Motor neuron (in vitro differentiated cells): ENCODE data around the gene FAF1. TPM values are rescaled to one million over a fixed set of nuclear protein-coding genes. Genes with fewer than 3 reads are reported as not detected.

Experiments
- ATAC-seq, 8 experiments: fragments of 200-7000 bp; cut with Tn5 transposase; replicated peaks in 6 of 8; 2 replicates each; pipeline ENCODE4 v1.8.0; 2021; ENCODE audit warnings: mild to moderate bottlenecking in 8 of 8, moderate library complexity in 8 of 8
- H3K27ac ChIP-seq, 2 donors: fragments of 250-450 bp; sonication (Bioruptor Pico); 2 replicates each; pipeline ENCODE4 v1.9.0; 2021; ENCODE audit warnings: antibody characterized with exemption in 2 of 2, mild to moderate bottlenecking in 2 of 2, moderate library complexity in 1 of 2
- H3K4me1 ChIP-seq, 2 donors: fragments of 250-450 bp; sonication (Bioruptor Pico); replicated peaks in 1 of 2; 2 replicates each; pipeline ENCODE4 v1.6.1; 2021; ENCODE audit warnings: antibody characterized with exemption in 2 of 2, mild to moderate bottlenecking in 2 of 2, moderate library complexity in 1 of 2
- H3K4me3 ChIP-seq, 5 donors: fragments of 250-450 bp; sonication (Bioruptor Pico); 2 replicates each; pipeline ENCODE4 v1.9.0; 2021; ENCODE audit warnings: antibody characterized with exemption in 5 of 5, mild to moderate bottlenecking in 5 of 5, moderate library complexity in 4 of 5
- WGBS, 10 experiments: fragments of 450-650 bp; shearing (Covaris generic); methylation state at CpG; one replicate each; pipeline ENCODE4 v1.0.0; 2022; 5-methylcytosine and 5-hydroxymethylcytosine counted together
- in situ Hi-C, 9 experiments: fragments of 400-800 bp; cut with MboI; loops; one replicate each; pipeline ENCODE4 v1.15.0; 2021; ENCODE audit warnings: low sequenced_read_pairs in 9 of 9, low pct_unique_long_range_greater_than_20kb in 2 of 9; ENCODE audit not compliant: unreplicated experiment in 9 of 9
- total RNA-seq, 8 experiments: library from RNA; unstranded; fragments of 300-600 nt; gene quantifications; 2 replicates each; pipeline versions ENCODE4 v1.2.3 to v1.2.4, GENCODE V29; 2022

Gene FAF1
- total RNA-seq, 8 experiments from 2014 or later, result 26.3 to 79.4 (median 52.0) TPM

DNA sequence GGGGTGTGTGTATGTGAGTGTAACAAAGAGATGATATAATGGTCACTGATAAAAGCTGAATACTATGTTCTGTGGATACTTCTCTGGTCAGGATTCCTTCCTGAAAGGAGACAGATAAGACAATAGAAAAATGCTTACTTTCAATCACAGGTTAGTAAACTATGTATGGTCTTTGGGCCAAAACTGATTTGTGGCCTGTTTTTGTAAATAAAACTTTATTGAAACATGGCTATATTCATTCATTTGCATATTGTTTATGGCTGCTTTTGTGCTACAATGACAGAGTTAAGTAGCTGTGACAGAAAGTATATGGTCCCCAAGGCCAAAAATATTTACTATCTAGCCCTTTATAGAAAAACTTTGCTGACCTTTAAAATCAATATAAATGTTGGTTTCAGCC lies 454.6 kb downstream of the FAF1 start:
- in situ Hi-C loops, result no loop called here
- Histone ChIP-seq H3K4me1 (no peaks in the 10 kb centered on the region), H3K27ac (no peak overlapping the region), H3K4me3 (no peak overlapping the region)
- ATAC-seq, result no peak

DNA sequence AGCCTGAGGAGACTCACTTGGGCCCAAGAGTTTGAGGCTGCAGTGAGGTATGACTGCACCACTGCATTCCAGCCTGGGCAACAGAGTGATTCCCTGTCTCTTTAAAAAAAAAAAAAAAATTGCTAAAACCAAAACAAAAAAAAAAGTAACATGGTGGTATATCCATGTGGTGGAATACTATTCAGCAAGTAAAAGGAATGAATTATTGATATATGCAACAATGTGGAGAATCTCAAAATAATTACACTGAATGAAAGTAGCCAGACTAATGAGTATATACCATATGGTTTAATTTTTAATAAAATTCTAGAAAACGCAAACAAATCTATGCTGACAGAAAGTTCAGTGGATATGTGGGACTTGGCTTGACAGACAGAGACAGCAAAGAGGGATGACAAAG lies 456.6 kb downstream of the FAF1 start:
- in situ Hi-C loops, result no loop called here
- ATAC-seq, result no peak
- 80 to 100% (median 100%) methylated on average over 1 of the region's 1 CpG; no CpG with 5 or more reads in 1 of the 10 experiments for WGBS, 10 experiments
- Histone ChIP-seq H3K4me3 (no peak overlapping the region), H3K27ac (no peak overlapping the region), H3K4me1 (no peaks in the 10 kb centered on the region)

DNA sequence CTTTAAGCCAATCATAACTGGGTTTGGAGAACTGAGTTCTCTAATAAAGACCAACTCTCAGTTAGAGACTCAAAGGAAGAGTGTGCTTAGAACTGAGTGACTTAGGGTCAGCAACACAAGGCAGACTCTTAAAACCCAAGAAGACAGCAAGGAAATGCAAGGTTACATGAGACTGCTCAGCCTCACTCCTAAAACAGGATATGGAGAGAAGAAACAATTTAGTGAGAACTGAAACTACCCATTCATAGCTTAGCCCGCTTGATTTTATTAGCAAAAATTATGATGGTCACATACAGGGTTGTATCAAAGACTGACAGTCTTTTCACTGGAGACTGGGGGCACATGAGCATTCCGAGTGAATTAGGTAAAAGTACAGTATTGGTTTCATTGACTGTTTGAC lies 457.9 kb downstream of the FAF1 start:
- WGBS, 10 experiments, result 77 to 100% (median 95%) methylated on average over 1 to 2 of the region's 2 CpGs; no CpG with 5 or more reads in 3 of the 10 experiments
- H3K4me3 ChIP-seq, result no peak overlapping the region
- H3K4me1 ChIP-seq, result no peaks in the 10 kb centered on the region
- H3K27ac ChIP-seq, result no peak overlapping the region
- no peak for ATAC-seq
- in situ Hi-C loops, result no loop called here

DNA sequence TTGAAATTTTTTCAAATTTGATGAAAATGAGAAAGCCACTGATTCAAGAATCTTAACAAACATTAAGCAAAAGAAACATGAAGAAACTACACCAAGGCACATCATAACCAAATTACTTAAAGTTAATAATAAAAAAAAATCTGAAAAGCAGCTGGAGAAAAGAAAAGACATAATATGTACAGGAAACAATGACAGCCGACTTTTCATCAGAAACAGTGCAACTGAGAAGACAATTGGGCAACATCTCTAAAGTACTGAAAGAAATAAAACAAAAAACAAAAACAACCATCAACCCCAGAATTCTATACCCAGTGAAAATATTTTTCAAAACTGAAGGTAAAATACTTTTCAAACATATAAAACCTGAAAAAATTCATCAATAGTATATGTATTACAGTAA lies 463.1 kb downstream of the FAF1 start:
- 33 to 100% (median 94%) methylated on average over 1 of the region's 1 CpG; no CpG with 5 or more reads in 1 of the 10 experiments for WGBS, 10 experiments
- in situ Hi-C loops, result no loop called here
- Histone ChIP-seq H3K4me3 (no peak overlapping the region), H3K4me1 (no peaks in the 10 kb centered on the region), H3K27ac (no peak overlapping the region)
- ATAC-seq, result no peak

DNA sequence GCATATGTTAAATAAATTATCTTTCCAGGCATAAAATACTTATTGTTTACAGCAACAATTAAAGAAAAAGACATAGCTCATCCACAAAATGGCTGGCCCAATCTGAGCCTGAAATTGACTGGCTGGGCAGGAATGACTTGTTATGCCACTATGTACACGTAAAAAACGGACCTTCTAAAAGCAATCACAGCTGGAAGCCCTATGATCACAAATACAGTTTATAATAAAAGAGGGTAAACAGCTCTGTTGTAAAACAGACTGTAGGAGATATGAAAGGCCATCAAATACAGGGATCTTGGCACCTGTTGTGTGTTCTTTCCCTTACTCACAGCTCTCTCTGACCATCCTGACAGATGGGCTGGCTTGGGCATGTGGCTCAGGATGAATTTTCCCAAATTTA lies 466.4 kb downstream of the FAF1 start:
- ATAC-seq, result no peak
- in situ Hi-C loops, result no loop called here
- WGBS, 10 experiments, result 80 to 100% (median 100%) methylated on average over 1 to 2 of the region's 2 CpGs; no CpG with 5 or more reads in 3 of the 10 experiments
- Histone ChIP-seq H3K4me1 (no peaks in the 10 kb centered on the region), H3K27ac (no peak overlapping the region), H3K4me3 (no peak overlapping the region)

DNA sequence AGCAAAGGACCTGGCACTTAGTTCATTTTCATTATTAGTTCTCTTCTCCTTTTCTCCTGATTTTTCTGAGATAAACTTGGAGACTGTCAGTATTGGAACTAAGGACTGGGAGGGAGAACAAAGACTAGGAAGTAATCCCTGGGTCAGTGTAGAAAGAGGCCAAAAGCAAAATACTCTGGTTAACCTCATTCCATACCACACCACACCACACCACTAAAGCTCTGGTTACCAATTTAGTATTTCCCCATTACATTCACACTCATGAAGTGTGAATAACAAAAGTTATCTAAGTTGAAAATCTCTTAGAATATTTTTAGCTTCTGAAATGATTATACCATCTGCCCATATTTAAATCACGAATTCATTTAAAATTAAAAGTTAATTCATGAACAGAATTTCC lies 467.9 kb downstream of the FAF1 start:
- no peak for ATAC-seq
- in situ Hi-C loops, result no loop called here
- 29 to 100% (median 100%) methylated on average over 1 of the region's 1 CpG; no CpG with 5 or more reads in 1 of the 10 experiments for WGBS, 10 experiments
- Histone ChIP-seq H3K4me3 (no peak overlapping the region), H3K4me1 (no peaks in the 10 kb centered on the region), H3K27ac (no peak overlapping the region)

DNA sequence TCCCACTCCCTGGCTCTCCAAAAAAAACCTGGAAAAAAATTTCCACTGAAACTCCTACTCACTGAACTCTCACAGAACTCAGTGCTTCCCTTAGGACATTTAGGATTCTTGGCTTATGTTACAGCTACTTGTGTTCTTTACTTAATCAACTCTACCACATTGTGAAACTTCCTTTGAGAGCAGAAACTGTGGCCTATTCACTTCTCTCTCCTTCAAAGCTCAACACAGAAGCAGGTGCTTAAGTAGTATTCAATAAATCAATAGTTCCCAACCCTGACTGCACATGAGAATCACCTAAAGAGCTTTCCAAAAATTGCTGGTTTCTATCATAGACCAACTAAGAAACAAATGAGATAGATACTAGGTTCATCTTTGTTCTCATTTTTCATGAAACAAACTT lies 468.9 kb downstream of the FAF1 start:
- in situ Hi-C loops, result no loop called here

DNA sequence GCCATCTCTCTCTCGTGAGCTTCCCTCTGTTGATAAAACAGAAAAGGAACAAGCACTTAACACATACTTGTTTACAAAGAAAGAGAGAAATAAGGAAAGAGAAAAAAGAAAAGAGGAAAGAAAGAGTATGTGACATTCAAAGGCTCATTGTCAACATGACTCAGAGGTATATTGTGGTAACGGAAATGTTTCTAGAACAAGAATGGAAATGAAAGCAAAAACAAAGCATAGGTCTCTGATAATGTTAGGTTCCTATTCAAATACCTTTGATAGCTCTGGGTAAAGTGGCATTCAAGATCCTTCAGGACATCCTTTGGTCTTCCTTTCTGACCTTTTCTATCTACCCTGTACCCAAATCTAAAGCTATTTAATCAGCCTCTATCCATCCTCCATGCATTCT lies 469.4 kb downstream of the FAF1 start:
- Histone ChIP-seq H3K4me3 (no peak overlapping the region), H3K27ac (no peak overlapping the region), H3K4me1 (no peaks in the 10 kb centered on the region)
- in situ Hi-C loops, result no loop called here
- ATAC-seq, result no peak
- WGBS, 10 experiments, result 94 to 100% (median 100%) methylated on average over 1 to 2 of the region's 2 CpGs

More for the DNA sequence above, 468.9 kb downstream of the FAF1 start:
- H3K27ac ChIP-seq, result no peak overlapping the region
- no peaks in the 10 kb centered on the region for H3K4me1 ChIP-seq
- ATAC-seq, result no peak
- H3K4me3 ChIP-seq, result no peak overlapping the region

DNA sequence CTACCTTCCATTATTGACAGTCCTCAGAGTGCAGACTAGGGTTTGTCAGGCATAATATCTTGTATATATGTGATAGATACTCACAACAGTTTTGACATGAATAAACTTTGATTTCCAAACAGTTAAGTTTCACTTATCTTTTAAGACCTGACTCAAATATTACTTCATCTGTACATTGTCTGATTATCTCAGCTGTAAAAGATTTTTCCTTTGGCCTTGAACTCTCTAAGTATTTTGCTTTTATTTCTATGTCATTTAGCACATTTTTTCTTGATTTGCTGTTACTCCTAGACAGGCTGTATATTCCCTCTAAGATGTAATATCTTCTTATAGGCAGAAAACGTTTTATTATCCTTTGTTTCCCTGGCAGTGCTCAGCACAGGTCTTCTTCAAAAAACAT lies 471.2 kb downstream of the FAF1 start:
- H3K4me3 ChIP-seq, result no peak overlapping the region
- WGBS, 10 experiments, result 0 to 83% (median 54%) methylated on average over 1 of the region's 1 CpG; no CpG with 5 or more reads in 1 of the 10 experiments
- no peak for ATAC-seq
- in situ Hi-C loops, result no loop called here
- H3K4me1 ChIP-seq, result no peaks in the 10 kb centered on the region
- no peak overlapping the region for H3K27ac ChIP-seq

DNA sequence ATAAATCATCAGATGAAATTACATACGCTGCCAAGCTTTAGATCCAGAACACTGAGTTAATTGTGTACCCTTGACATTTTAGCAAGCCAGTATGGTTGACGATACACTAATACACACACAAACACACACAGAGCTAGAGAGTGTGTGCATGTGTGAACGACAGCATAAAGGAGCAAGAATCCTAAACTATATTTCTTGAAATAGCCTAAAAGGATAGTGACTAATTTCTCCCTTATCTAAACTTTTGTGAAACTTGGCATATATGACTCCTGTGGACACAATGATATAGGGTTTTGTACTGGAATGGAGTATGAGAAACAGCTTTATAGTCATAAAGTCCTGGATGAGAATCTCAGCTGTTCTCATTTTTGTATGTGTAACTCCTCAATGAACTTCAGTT lies 471.7 kb downstream of the FAF1 start:
- Histone ChIP-seq H3K27ac (no peak overlapping the region), H3K4me1 (no peaks in the 10 kb centered on the region), H3K4me3 (no peak overlapping the region)
- no peak for ATAC-seq
- 33 to 100% (median 100%) methylated on average over 1 to 3 of the region's 3 CpGs for WGBS, 10 experiments
- in situ Hi-C loops, result no loop called here

DNA sequence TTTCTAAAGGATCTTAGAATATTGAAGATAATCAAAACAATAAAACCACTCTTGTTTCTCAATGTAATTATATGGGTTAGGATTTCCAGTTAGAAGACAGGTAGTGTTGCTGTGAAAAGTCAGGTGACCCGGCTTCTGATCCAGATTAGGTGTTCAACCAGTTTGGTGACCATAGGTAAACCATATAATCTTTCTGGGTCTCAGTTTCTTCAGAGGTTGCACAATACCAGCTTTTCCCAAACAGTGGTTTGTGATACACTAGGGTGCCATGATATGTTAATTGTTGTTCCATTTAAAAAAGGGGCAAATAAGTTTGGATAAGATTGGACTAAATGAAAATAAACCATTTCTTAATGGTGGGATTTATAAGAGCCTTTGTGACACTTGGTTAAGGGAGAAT lies 472.3 kb downstream of the FAF1 start:
- no peak for ATAC-seq
- H3K4me3 ChIP-seq, result no peak overlapping the region
- 83 to 100% (median 100%) methylated on average over 1 of the region's 1 CpG; no CpG with 5 or more reads in 2 of the 10 experiments for WGBS, 10 experiments
- no peaks in the 10 kb centered on the region for H3K4me1 ChIP-seq
- in situ Hi-C loops, result no loop called here
- no peak overlapping the region for H3K27ac ChIP-seq

DNA sequence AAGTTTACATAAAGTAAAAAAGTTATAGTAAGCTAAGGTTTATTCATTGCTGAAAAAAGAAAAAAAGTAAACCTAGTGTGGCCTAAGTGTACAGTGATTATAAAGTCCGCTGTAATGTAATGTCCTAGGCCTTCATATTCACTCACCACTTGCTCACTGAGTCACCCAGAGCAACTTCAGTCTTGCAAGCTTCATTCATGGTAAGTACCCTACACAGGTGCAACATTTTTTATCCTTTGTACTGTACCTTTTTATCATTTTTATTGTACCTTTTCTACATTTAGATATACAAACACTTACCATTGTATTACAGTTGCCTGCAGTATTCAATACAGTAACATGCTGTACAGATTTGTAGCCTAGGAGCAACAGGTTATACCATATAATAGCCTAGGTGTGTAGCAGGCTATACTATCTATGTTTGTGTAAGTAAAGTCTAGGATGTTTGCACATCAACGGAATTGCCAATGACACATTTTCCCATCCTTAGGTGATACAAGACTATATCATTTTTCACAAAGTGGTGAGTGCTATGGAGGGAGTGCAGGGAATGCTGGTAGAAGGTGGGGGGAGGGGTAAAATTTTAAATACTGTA lies 478.8 kb downstream of the FAF1 start:
- WGBS, 10 experiments, result 90 to 100% (median 100%) methylated on average over 1 to 2 of the region's 2 CpGs
- Histone ChIP-seq H3K4me3 (no peak overlapping the region), H3K4me1 (no peaks in the 10 kb centered on the region), H3K27ac (no peak overlapping the region)
- in situ Hi-C loops, result no loop called here
- ATAC-seq, result no peak

DNA sequence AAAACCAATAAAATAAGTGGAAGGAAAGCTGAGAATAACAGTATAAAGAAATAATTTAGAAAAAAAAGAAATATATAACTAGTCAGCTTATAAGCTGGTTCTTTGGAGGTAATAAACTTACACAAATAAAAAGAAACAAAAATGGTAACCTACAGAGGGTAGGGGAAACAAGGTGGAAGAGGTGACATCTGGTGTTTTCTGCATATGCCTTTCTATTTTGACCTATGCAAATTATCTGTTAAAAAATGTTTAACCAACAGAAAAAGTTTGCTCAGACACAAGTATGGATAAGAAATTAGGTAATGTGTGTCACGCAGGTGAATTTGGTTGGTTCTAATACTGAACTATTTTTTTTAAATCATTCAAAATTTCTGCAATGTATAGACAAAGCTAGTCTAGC lies 483.3 kb downstream of the FAF1 start:
- Histone ChIP-seq H3K4me1 (no peaks in the 10 kb centered on the region), H3K27ac (no peak overlapping the region), H3K4me3 (no peak overlapping the region)
- in situ Hi-C loops, result no loop called here
- no peak for ATAC-seq
- 88 to 100% (median 100%) methylated on average over 1 of the region's 1 CpG; no CpG with 5 or more reads in 2 of the 10 experiments for WGBS, 10 experiments
